MCF 10A (cell line): Measurements from ENCODE around the gene MED27. TPM values are rescaled to one million over a fixed set of nuclear protein-coding genes. Genes with fewer than 3 reads are reported as not detected.
A peak's percentile ranks its signal among the peaks of the same experiment; 100 is the strongest.

Experiments
- BruUV-seq: library from RNA; stranded (reverse); fragments of 400-500 nt; replicated peaks from 2 replicates; lab custom pipeline; 2021; lab: Mats Ljungman, UMichigan
- CTCF ChIA-PET: fragments of 300-600 bp; sonication (Branson Sonifier 250); formaldehyde crosslinking; extraction: SDS; loops from one replicate; lab custom pipeline; 2021; ENCODE audit warnings: antibody characterized with exemption, inconsistent platforms; lab: Yijun Ruan, JAX
- POLR2A ChIA-PET: fragments of 300-600, 350-650 bp; sonication (Branson Sonifier 250); formaldehyde crosslinking; extraction: SDS; loops from one replicate; lab custom pipeline; 2020; ENCODE audit warnings: antibody characterized with exemption, inconsistent platforms; lab: Yijun Ruan, JAX
- DNase-seq: peaks from one replicate; pipeline ENCODE4 v3.0.0-alpha.2; 2018; ENCODE audit not compliant: unreplicated experiment
- H3K27ac Mint-ChIP-seq: one replicate; pipeline ENCODE4 v1.8.0; 2022; ENCODE audit warnings: mild to moderate bottlenecking, low read depth, mixed read lengths; ENCODE audit not compliant: unreplicated experiment
- H3K27me3 Mint-ChIP-seq: one replicate; pipeline ENCODE4 v1.8.0; 2022; ENCODE audit warnings: mixed read lengths; ENCODE audit not compliant: insufficient read depth, unreplicated experiment
- H3K36me3 Mint-ChIP-seq: one replicate; pipeline ENCODE4 v1.8.0; 2022; ENCODE audit warnings: mild to moderate bottlenecking, moderate library complexity, mixed read lengths; ENCODE audit not compliant: insufficient read depth, unreplicated experiment
- H3K4me1 Mint-ChIP-seq: one replicate; pipeline ENCODE4 v1.8.0; 2022; ENCODE audit warnings: mixed read lengths; ENCODE audit not compliant: insufficient read depth, unreplicated experiment
- H3K4me3 Mint-ChIP-seq: one replicate; pipeline ENCODE4 v1.8.0; 2022; ENCODE audit warnings: mild to moderate bottlenecking, moderate library complexity, mixed read lengths; ENCODE audit not compliant: unreplicated experiment
- H3K9me3 Mint-ChIP-seq: one replicate; pipeline ENCODE4 v1.8.0; 2022; ENCODE audit warnings: mixed read lengths; ENCODE audit not compliant: unreplicated experiment
- intact Hi-C: fragments of 100-400 bp; cut with micrococcal nuclease; formaldehyde crosslinking; loops from 2 replicates; pipeline ENCODE4 v1.14.1; 2022
- total RNA-seq: library from RNA; stranded (reverse); gene quantifications from 2 replicates; pipeline ENCODE4 v1.2.3, GENCODE V29; 2022
- TF ChIP-seq, protein P1 (sequence below): fragments of 200-600 bp; IDR thresholded peaks from one replicate; pipeline ENCODE4 v1.8.0; 2022; ENCODE audit warnings: antibody characterized with exemption, mild to moderate bottlenecking; ENCODE audit not compliant: unreplicated experiment

The MED27 gene
- total RNA-seq, 1 experiment from 2014 or later = 34.3 TPM

DNA sequence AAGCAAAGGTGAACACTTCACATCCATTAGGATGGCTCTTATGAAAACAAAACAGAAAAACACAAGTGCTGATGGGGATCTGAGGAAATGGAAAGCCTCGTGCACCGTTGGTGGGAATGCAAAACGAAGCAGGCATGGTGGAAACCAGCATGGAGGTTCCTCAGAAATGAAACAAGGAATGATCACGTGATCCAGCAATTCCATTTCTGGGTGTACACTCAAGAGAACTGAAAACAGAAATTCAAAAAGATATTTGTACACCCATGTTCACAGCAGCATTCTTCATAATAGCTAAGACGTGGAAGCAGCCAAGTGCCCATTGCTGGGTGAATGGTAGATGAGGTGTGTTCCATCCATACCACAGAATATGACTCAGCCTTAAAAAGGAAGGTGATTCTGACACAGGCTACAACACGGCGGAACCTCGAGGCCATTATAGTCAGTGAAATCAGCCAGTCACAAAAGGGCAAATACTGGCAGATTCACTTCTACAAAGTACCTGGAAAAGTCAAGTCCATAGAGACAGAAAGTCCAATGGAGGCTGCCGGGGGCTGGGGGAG is 252.6 kb downstream of the MED27 start:
- BruUV-seq = no TSS peak
- Mint-ChIP-seq H3K4me3 (no peak overlapping the region), H3K9me3 (no peaks in the 10 kb centered on the region), H3K36me3 (no peaks in the 10 kb centered on the region), H3K27ac (peak overlapping the region; percentile 22), H3K4me1 (peaks cover 9% of the 10 kb centered on the region), H3K27me3 (peaks cover 27% of the 10 kb centered on the region)
- DNase-seq = peak; percentile 27
- TF ChIP-seq, protein P1, sequence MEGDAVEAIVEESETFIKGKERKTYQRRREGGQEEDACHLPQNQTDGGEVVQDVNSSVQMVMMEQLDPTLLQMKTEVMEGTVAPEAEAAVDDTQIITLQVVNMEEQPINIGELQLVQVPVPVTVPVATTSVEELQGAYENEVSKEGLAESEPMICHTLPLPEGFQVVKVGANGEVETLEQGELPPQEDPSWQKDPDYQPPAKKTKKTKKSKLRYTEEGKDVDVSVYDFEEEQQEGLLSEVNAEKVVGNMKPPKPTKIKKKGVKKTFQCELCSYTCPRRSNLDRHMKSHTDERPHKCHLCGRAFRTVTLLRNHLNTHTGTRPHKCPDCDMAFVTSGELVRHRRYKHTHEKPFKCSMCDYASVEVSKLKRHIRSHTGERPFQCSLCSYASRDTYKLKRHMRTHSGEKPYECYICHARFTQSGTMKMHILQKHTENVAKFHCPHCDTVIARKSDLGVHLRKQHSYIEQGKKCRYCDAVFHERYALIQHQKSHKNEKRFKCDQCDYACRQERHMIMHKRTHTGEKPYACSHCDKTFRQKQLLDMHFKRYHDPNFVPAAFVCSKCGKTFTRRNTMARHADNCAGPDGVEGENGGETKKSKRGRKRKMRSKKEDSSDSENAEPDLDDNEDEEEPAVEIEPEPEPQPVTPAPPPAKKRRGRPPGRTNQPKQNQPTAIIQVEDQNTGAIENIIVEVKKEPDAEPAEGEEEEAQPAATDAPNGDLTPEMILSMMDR = no peak
- POLR2A ChIA-PET = no interaction called here
- CTCF ChIA-PET = interaction anchor here (0.9 kb wide), 1 partner anchor 409 kb away, joined by 3 read pairs; no protein-coding TSS in a partner anchor
- intact Hi-C loops = no loop called here

DNA sequence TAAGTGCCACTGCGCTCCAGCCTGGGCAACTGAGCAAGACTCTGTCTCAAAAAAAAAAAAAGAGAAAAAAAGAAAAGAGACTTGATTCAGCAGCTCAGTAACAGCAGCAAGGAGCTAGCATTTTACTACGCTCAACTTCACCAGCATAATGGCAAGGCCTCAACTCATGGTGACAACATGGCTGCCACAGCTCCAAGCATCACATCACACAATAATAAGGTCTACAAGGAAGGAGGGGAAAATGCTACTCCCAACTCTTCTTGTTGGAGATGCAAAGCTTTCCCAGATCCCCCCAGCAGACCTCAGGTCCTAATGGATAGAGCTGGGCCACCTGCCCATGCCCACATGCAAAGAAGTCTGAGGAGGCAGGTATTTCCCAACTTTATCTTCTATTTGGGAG is 253.6 kb downstream of the MED27 start:
- Mint-ChIP-seq H3K4me1 (peaks cover 9% of the 10 kb centered on the region), H3K4me3 (no peak overlapping the region), H3K36me3 (no peaks in the 10 kb centered on the region), H3K27me3 (peaks cover 34% of the 10 kb centered on the region), H3K9me3 (no peaks in the 10 kb centered on the region), H3K27ac (no peak overlapping the region)
- intact Hi-C loops = no loop called here
- ChIA-PET POLR2A (interaction anchor here (0.6 kb wide), 1 partner anchor 769 kb away, joined by 3 read pairs; no protein-coding TSS in a partner anchor), CTCF (no interaction called here)
- TF ChIP-seq, protein P1 = no peak
- no peak for DNase-seq
- no TSS peak for BruUV-seq

DNA sequence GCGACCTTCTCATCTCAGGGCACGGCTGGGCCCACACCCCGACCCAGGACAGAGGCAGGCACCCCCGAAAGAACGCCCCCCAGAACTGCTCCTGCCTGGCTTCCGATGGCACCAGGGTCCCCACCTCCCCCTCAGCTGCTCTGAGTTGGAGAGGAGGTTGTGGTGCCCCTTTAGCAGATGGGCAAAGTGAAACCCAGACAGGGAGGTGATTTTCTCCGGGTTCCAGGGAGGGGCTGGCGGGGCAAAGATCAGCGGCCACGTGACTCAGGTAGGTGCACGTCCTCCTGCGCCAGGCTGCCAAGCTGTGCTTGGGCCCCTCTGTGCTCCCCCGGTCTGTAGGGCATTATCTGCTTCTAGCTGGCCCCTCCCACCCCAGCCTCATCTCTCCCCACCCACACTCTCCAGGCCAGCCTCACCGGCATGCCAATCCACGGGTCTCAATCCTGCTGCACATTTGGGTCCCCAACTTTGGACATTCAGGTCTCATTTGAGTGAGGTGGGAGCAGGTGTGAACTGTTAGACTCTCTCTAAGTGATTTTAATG is 254.6 kb downstream of the MED27 start:
- H3K4me3 Mint-ChIP-seq = no peak overlapping the region
- H3K9me3 Mint-ChIP-seq = no peaks in the 10 kb centered on the region
- ChIA-PET CTCF (no interaction called here), POLR2A (no interaction called here)
- H3K36me3 Mint-ChIP-seq = no peaks in the 10 kb centered on the region
- peaks cover 9% of the 10 kb centered on the region for H3K4me1 Mint-ChIP-seq
- BruUV-seq = no TSS peak
- H3K27ac Mint-ChIP-seq = no peak overlapping the region
- TF ChIP-seq, protein P1 = no peak
- no peak for DNase-seq
- H3K27me3 Mint-ChIP-seq = peaks cover 45% of the 10 kb centered on the region
- intact Hi-C loops = no loop called here

DNA sequence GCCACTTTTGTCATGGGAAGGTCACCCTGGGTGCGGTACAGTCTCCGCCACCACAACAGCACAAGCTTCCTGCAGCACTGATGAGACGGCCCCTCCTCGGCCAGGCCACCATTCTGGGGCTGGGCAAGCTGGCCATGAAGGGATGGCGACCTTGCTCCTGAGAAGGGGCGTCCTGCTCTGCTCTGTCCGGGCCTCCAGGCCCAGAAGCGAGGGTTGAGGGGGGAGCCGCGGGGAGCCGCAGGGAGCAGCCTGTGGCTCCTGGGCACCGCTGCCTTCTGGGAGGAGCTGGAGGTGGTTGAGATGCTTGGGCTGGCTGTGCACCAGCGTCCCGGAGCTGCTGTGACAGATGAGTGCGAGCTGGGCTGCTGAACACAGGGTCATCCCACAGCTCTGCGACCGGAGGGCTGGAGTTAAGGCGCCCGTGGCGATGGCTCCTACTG is 255.5 kb downstream of the MED27 start:
- ChIA-PET CTCF (no interaction called here), POLR2A (no interaction called here)
- Mint-ChIP-seq H3K27me3 (peaks cover 53% of the 10 kb centered on the region), H3K9me3 (no peaks in the 10 kb centered on the region), H3K27ac (no peak overlapping the region), H3K4me1 (peaks cover 9% of the 10 kb centered on the region), H3K36me3 (no peaks in the 10 kb centered on the region), H3K4me3 (no peak overlapping the region)
- no TSS peak for BruUV-seq
- DNase-seq = no peak
- TF ChIP-seq, protein P1 = no peak
- intact Hi-C loops = no loop called here
